Keratinocyte (primary cell): ENCODE data around the gene PNKD.

Experiments
- CTCF ChIP-seq, 3 experiments: IDR thresholded peaks in 1 of 3; conservative IDR thresholded peaks in 1 of 3; optimal IDR thresholded peaks in 1 of 3; 2 replicates in 2 of 3; 3 replicates in 1 of 3; pipeline versions ENCODE3 to v1.5.1; 2011; ENCODE audit warnings: low read length in 3 of 3, mild to moderate bottlenecking in 3 of 3, moderate library complexity in 2 of 3, control low read depth in 1 of 3, inconsistent platforms in 1 of 3; ENCODE audit not compliant: insufficient read depth in 2 of 3; ENCODE audit errors: extremely low read depth in 1 of 3
- EZH2 ChIP-seq: IDR thresholded peaks from one replicate; pipeline ENCODE4 v1.6.1; 2012; ENCODE audit warnings: inconsistent platforms, mild to moderate bottlenecking, low read length, moderate library complexity

- TF ChIP-seq CTCF (optimal IDR thresholded peaks at IDR 0.05 in 1 of 3, IDR thresholded peaks at IDR 0.05 in 1 of 3, conservative IDR thresholded peaks at IDR 0.05 in 1 of 3; ENCODE audit: extremely low read depth in 1 of 3, insufficient read depth in 2 of 3, low read length in 3 of 3): no peak
- no peak for TF ChIP-seq EZH2
Observed at GRCh38 chr2:218344755-218345417, 74.6 kb downstream of the PNKD start.
